Measurements from ENCODE around the gene OVOL2. TPM values are rescaled to one million over a fixed set of nuclear protein-coding genes. Genes with fewer than 3 reads are reported as not detected.

The OVOL2 gene
- total RNA-seq (2012; rRNA removed) (not detected in 2 replicates), polyA plus RNA-seq (2012; rRNA removed) (not detected in 2 replicates), Bru-seq, nascent RNA (percentile 7 among the genes with signal in this experiment), BruChase-seq, experiment 1, labeled RNA remaining after a 6-hour chase (percentile 10 among the genes with signal in this experiment), BruChase-seq, experiment 2, labeled RNA remaining after a 2-hour chase (percentile 10 among the genes with signal in this experiment)
- not detected in 2 replicates for polyA plus RNA-seq (2012; cell fraction: cytosol; rRNA removed)
- not detected in 2 replicates for polyA plus RNA-seq (2012; cell fraction: nucleus; rRNA removed; ENCODE audit: low replicate concordance)
- long read RNA-seq, partial matches to known transcripts = 0 of 1 reads
- long read RNA-seq, other reads (novel, unspliced or antisense) = 1 of 1 reads

DNA sequence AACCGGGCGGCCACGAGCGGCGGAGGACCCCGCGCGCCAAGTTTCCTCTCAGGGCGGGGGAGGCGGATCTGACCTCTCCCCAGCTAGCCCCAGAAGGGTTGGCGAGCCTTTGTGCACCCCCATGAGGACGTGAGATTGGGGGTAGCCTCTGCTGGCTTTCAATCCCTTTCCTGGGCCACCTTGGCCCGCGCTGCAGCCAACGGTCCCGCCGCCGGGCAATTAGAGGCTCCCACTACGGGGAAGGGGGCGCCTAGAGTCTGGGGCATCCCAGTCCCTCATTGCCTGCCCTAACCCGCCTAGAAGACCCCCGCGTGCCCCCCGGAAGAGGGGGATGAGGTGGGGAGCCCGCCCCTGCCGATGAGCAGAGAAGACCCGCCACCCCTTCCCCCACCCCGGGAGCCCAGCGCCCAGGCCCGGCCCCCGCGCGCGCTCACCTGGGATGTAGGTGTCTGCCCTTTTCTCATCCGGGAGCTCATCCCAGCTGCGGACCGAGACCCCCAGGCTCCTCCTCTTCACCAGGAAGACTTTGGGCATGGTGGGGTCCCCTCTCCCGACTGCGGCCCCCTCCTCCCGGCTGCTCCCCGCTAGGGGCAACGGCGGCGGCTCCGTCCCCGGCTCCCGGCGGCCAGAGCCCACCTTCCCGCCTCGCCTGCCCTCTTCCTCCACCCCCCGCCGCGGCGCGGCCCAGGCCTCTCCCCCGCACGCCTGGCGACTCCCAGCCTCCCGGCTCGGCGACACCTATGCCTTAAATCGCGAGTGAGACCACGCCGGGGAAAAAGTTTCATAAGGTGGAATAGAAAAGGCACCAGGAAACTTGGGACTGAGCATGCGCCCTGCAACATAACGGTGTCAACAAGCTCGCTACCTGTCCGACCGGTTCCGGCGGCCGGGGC lies at the start of gene OVOL2:
OVOL2 (minus strand) TSS at position 816 of the 893 bp plus-strand sequence; CDS start at position 534, 282 bp downstream.
- H3K4me3 ChIP-seq (ENCODE audit: insufficient read depth, low read depth, low read length) = no peak within 1 kb of the TSS
- POLR2A ChIA-PET (ENCODE audit: unreplicated experiment) = no interaction called here
- H3K14ac ChIP-seq (replicated peaks; ENCODE audit: low read depth, low read length) = no peak within 1 kb of the TSS
- H4K20me1 ChIP-seq (ENCODE audit: insufficient read depth, low read length) = no peaks in the 10 kb centered on the region
- no peaks in the 10 kb centered on the region for H3K9me3 ChIP-seq (ENCODE audit: control insufficient read depth, insufficient read depth, low read length)
- H3K4me1 ChIP-seq (ENCODE audit: control insufficient read depth, insufficient read depth, low read length) = peaks cover 2% of the 10 kb centered on the region; the same call in 1 of the 2 replicates
- peak within 1 kb of the TSS; percentile 63 for H2AFZ ChIP-seq (replicated peaks; ENCODE audit: low read length, poor library complexity)
- no peak for ATAC-seq (ENCODE audit: low read depth)
- H2BK120ac ChIP-seq (ENCODE audit: low read depth, low read length) = no peak within 1 kb of the TSS
- no peaks in the 10 kb centered on the region for H3K79me1 ChIP-seq (ENCODE audit: low read depth in 1 of 2, low read length in 2 of 2)
- 0 out of 2 replicates have a peak within 1 kb of the TSS, but pooled peaks have one; percentile 10 for H3K4me2 ChIP-seq (ENCODE audit: low read depth, low read length)
- dilution Hi-C loops (cut with HindIII; ENCODE audit: low sequenced_read_pairs, unreplicated experiment) (no loop called here), in situ Hi-C loops (cut with MboI; ENCODE audit: low sequenced_read_pairs) (no loop called here), intact Hi-C loops (cut with micrococcal nuclease) (no loop called here)
- CTCF ChIA-PET = interaction anchor here (0.5 kb wide), 1 partner anchor 553 kb away, joined by 4 read pairs; no protein-coding TSS in a partner anchor
- H3K56ac ChIP-seq (ENCODE audit: extremely low read depth, insufficient read depth, low read length) = no peak within 1 kb of the TSS
- H3K23ac ChIP-seq (ENCODE audit: low read depth, low read length) = no peak within 1 kb of the TSS
- no peak within 1 kb of the TSS for H2BK5ac ChIP-seq (ENCODE audit: low read depth, low read length, poor library complexity, severe bottlenecking)
- WGBS, 2 experiments (ENCODE audit: extremely low coverage in 2 of 2, insufficient read length in 1 of 2) = 3% methylated on average over 11 of the region's 73 CpGs; no CpG with 5 or more reads in 1 of the 2 experiments
- no peaks in the 10 kb centered on the region for H3K9me1 ChIP-seq (ENCODE audit: insufficient read depth, low read length)
- no peak within 1 kb of the TSS for H2BK15ac ChIP-seq (ENCODE audit: low read depth, low read length)
- H3K18ac ChIP-seq (ENCODE audit: low read depth, low read length) = no peak within 1 kb of the TSS
- no peak within 1 kb of the TSS for H4K8ac ChIP-seq (ENCODE audit: low read depth in 2 of 2, low read length in 2 of 2)
- H2AK5ac ChIP-seq (ENCODE audit: low read depth, low read length) = no peak within 1 kb of the TSS
- DNase-seq = no peak
- H3K27ac ChIP-seq (ENCODE audit: insufficient read depth, low read length) = no peak within 1 kb of the TSS
- H3K4ac ChIP-seq (ENCODE audit: low read depth, low read length) = no peak within 1 kb of the TSS
- peak within 1 kb of the TSS; percentile 55 for H2AK9ac ChIP-seq (replicated peaks; ENCODE audit: low read depth, low read length, poor library complexity)
- H3K27me3 ChIP-seq (ENCODE audit: control insufficient read depth, insufficient read depth, low read length) = peaks cover 71% of the 10 kb centered on the region
- no peak within 1 kb of the TSS for H3K9ac ChIP-seq (ENCODE audit: low read depth, low read length)
- no peaks in the 10 kb centered on the region for H3K36me3 ChIP-seq (ENCODE audit: control insufficient read depth, insufficient read depth, low read length)
- H4K5ac ChIP-seq (ENCODE audit: low read depth, low read length) = no peak within 1 kb of the TSS
- TF ChIP-seq POLR2A (IDR thresholded peaks at IDR 0.05; ENCODE audit: low read depth, low read length) (no peak), MAFK (IDR thresholded peaks at IDR 0.05; ENCODE audit: low read depth, low read length) (no peak), NFE2L2 (IDR thresholded peaks at IDR 0.05; ENCODE audit: low read depth, low read length) (no peak), CTCF (conservative IDR thresholded peaks at IDR 0.05; ENCODE audit: low read depth, low read length) (no peak), RFX5 (IDR thresholded peaks at IDR 0.05; ENCODE audit: low read depth, low read length) (no peak), ELK1 (IDR thresholded peaks at IDR 0.05; ENCODE audit: borderline replicate concordance, low read depth, low read length) (no peak), BHLHE40 (IDR thresholded peaks at IDR 0.05; ENCODE audit: low read depth, low read length) (no peak), CHD1 (IDR thresholded peaks at IDR 0.05; ENCODE audit: low read depth, low read length) (no peak), FOS (IDR thresholded peaks at IDR 0.05; ENCODE audit: low read depth, low read length) (no peak)
- BruUV-seq (replicated peaks) = no TSS peak
- no peak within 1 kb of the TSS for H2BK20ac ChIP-seq (ENCODE audit: low read depth, low read length)
- no peak within 1 kb of the TSS for H4K91ac ChIP-seq (ENCODE audit: insufficient read depth, low read depth, low read length)

All from IMR-90 (cell line).